Measurements from ENCODE around the gene S100A3. TPM values are rescaled to one million over a fixed set of nuclear protein-coding genes. Genes with fewer than 3 reads are reported as not detected.
"Not testable (repeated sequence)": the region's sequence is repeated elsewhere in the genome, so short reads cannot be mapped to it uniquely, and the experiment has no call there.

The S100A3 gene
- total RNA-seq, 1 experiment from 2014 or later: 12.2 TPM

GRCh38 chr1:153534925-153535241, 14.2 kb downstream of the S100A3 start:
- no peak for DNase-seq (ENCODE audit: low read depth)

- peak; percentile 71 for DNase-seq (ENCODE audit: low read depth)
Observed at GRCh38 chr1:153534226-153534924, 14.7 kb downstream of the S100A3 start.

GRCh38 chr1:153533689-153534201, 15.3 kb downstream of the S100A3 start:
- peak; percentile 97 for DNase-seq (ENCODE audit: low read depth)

- peak; percentile 92 for DNase-seq (ENCODE audit: low read depth)
Observed at GRCh38 chr1:153532769-153533599, 16.1 kb downstream of the S100A3 start.

GRCh38 chr1:153532181-153532580, 16.9 kb downstream of the S100A3 start:
- peak; percentile 25 for DNase-seq (ENCODE audit: low read depth)

GRCh38 chr1:153531638-153532037, 17.4 kb downstream of the S100A3 start:
- DNase-seq (ENCODE audit: low read depth): no peak

GRCh38 chr1:153527683-153528040, 21.4 kb downstream of the S100A3 start:
- no peak for DNase-seq (ENCODE audit: low read depth)

GRCh38 chr1:153527023-153527682, 21.9 kb downstream of the S100A3 start:
- peak; percentile 35 for DNase-seq (ENCODE audit: low read depth)

DNA sequence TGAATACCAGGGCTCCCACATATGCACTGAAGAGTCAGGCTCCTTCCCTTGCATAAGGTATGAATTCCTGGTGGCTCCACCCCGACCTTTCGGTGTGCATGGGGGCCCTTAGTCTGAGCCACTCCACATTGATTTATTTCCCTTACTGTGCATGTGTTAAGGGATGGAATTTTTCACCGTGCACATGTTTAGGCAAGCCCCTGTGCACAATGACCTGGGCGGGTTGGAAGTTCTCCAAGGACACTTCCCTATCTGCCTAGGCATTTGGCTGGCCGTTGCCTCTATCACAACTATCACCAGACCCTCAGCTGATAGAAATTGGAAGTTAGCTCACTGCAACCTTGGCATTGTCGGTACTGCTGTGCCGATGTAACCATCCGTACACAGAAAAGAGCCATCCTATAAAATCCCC, 22.9 kb downstream of the S100A3 start:
- no peak for DNase-seq (ENCODE audit: low read depth)

DNA sequence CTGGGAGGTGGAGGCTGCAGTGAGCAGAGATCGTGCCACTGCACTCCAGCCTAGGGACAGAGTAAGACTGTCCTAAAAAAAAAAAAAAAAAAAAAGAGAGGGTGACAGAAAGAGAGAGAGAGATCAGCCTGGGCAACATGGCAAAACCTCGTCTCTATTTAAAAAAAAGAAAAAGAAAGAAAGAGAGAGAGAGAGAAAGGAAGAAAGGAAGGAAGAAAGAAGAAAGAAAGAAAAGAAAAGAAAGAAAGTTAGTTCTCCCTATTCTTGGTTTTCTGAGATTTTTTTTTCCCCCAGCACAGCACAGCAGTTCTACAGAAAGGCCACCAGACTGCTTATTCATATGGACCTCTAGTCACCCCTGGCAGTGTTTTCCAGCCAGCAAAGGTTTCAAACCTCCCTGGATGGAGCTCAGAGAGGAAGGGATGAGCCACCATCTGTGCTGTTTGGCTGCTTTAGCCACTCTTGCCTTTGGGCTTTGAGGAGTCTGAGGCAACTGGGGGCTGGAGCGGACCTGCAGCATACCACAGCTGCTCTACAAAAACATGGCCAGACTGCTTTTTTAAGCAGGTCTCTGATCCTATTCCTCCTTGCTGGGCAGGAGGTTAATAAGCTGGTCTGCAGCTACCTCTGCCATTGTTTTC, 23.9 kb downstream of the S100A3 start:
- no peak for DNase-seq (ENCODE audit: low read depth)

DNA sequence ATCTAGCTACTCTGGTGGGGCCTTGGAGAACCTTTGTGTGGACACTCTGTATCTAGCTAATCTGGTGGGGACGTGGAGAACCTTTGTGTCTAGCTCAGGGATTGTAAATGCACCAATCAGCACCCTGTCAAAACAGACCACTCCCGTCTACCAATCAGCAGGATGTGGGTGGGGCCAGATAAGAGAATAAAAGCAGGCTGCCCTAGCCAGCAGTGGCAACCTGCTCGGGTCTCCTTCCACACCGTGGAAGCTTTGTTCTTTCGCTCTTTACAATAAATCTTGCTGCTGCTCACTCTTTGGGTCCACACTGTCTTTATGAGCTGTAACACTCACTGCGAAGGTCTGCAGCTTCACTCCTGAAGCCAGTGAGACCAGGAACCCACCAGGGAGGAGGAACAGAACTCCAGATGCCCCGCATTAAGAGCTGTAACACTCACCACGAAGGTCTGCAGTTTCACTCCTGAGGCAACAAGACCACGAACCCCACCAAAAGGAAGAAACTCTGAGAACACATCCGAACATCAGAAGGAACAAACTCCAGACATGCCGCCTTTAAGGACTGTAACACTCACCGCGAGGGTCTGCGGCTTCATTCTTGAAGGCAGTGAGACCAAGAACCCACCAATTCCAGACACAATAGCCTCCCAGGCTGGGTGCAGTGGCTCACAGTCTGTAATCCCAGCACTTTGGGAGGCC, 26.6 kb downstream of the S100A3 start:
- DNase-seq (ENCODE audit: low read depth): not testable (repeated sequence)

- not testable (repeated sequence) for DNase-seq (ENCODE audit: low read depth)
Observed at GRCh38 chr1:153521808-153522207, 27.2 kb downstream of the S100A3 start.

DNA sequence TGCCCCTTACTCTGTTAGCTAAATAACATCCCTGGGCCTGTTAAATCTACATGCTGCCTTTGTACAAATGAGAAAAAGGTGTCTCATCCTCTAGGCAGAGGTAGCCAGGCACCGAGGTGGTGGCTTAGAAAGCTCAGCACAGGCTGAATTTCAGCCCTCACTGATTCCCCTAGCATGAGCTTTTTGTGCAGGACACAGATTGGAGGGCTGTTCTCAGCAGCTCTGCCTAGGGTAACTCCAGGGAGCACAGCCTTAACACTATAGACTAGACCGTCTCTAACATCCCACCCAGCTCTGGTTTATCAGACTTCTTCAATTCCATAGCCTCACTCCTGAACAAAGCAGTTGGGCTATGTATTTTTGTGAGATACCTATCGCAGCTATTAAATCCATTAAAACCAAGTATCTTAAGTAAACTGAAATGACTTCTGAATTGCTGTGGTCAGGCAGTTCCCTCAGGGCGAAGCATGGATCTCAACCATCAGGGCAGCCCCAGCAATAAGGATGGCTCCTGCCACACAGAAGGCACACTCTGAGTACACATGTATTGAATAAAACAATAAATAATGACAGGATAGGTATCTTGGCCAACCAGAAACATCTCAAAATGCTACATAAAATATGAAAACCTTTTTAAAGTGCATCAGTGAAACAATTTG, 28.1 kb downstream of the S100A3 start:
- no peak for DNase-seq (ENCODE audit: low read depth)

DNA sequence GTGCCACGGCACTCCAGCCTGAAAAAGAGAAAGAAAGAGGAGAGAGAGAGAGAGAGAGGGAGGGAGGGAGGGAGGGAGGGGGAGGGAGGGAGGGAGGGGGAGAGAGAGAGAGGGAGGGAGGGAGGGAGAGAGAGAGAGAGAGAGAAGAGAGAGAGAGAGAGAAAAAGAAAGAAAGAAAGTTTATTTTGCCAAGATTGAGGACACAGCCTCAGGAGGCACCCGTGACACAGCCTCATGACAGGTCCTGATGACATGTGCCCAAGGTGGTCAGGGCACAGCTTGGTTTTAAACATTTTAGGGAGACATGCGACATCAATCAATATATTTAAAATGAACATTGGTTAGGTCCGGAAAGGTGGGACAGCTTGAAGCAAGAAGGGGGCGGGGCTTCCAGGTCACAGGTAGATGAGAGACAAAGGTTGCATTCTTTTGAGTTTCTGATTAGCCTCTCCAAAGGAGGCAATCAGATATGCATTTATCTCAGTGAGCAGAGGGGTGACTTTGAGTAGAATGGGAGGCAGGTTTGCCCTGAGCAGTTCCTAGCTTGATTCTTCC, 28.8 kb downstream of the S100A3 start:
- DNase-seq (ENCODE audit: low read depth): not testable (repeated sequence)

DNA sequence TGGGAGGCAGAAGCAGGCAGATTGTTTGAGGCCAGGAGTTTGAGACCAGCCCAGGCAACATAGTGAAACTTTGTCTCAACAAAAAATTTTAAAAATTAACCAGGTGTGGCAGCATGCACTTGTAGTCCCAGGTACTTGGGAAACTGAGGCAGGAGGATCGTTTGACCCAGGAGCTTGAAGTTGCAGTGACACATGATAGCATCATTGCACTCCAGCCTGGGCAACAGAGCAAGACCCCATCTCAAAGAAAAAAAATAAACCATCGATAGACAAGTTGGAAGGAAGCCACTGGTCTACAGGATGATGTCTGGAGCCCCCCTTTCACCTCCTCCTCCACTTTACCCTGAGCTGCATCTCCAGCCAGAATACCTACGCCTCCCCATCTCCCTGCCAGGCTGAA, 29.8 kb downstream of the S100A3 start:
- DNase-seq (ENCODE audit: low read depth): no peak

DNA sequence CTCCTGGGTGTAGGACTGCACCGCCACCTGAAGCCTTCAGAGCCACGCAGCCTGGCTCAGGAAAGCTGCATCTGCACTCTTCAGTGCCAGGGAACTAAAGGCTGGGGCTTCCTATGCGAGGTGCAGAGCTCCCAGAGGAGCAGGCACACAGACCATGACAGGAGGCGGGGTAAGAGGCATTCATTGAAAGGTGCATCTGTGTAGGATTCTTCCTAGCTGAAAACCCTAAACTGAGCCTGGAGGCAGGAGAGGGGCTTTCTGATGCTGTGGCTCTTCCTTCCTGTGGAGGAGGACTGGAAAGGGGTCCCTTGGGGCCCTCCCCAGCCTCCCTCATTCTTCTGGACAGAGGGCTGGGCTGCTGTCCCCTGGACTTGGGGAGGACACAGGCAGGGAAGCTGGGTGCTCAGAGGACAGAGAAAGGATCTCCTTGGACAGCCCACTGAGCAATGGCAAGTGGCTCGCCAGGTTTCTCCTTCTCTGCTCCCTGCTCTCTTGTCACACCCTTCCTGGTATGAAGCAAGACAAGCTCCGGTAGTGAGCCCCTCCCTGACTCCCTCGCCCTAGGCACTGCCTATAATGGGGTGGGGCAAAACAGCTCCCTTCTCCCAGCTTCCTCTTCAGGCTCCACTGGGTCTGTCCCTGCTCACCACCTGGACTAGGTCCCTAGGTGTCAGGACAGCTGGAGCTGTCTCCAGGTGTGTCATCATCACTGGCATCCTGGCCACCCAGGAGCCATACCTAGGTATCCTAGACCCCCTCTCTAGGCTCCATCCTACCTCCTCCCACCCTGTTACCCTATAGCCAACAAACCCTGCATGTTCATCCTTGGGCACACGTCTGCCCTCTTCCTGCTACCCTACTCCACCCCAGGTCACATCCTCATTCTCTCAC, 33.3 kb downstream of the S100A3 start:
- DNase-seq (ENCODE audit: low read depth): no peak

DNA sequence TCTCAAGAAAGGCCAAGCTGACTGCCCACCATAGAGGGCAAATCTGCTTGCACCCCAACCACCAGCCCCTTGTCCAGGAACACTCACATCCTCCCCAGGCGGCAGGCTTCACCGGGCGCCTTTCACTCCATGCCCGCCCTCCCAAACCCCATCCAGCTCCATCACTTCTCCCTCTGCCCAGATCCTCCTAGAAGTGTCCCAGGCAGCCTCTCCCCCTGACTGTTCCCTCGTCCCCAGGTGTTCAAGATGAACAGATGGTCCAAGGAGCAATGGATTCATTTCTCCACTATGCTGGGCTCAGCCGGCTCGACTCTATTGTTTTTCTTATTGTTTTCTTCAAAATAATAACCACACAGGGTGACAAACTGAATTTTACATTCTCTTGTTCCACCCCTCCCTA, 35.4 kb downstream of the S100A3 start:
- no peak for DNase-seq (ENCODE audit: low read depth)

DNA sequence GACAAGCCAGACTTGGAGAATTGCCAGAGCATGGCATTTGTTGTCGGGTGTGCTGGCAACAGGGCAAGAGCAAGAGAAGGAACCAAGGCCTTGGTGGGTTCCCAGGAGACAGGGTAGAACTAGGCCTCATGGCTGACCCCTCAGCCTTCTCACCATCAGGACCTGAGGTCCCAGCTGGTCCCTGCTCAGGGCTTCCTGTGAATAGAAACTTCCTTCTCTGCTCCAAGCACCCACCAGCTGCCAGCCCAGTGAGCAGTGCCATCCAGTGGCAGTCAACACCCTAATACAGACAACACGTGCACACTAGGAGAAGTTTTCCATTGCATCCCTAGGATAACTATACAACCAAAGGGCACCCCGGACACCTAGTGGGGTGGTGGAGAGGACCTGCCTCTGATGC, 36.0 kb downstream of the S100A3 start:
- DNase-seq (ENCODE audit: low read depth): no peak

DNA sequence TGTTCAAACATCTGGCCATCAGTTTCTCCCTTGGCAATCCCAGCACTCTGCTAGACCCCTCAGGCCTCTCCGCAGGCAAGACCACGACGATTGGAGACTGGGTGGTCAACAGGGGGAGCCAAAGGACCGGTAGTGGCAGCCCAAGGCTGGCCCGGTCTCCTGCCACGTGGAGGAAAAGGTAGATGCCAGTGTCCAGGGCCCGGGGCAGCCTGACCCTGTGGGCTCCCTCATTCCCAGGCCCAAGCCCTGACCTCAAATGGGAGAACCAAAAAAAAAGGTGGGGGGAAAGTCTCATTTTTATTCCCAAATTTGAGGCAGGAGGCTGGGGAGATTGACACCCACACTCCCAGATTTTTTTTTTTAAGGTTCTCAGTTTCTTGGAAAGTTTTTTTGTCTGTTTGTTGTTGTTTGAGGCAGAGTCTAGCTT, 38.1 kb downstream of the S100A3 start:
- DNase-seq (ENCODE audit: low read depth): peak; percentile 86
